Right lobe of liver (tissue), 4 donors: Measurements from ENCODE around the gene PNLDC1.

Experiments used
- POLR2A ChIP-seq: fragments of 450-650 bp; IDR thresholded peaks from one replicate; pipeline ENCODE4 v1.6.1; 2017; ENCODE audit warnings: antibody characterized with exemption, mild to moderate bottlenecking
- TF ChIP-seq, protein P1 (sequence below), 4 donors: fragments of 200-600 bp in 3 of 4; fragments of 450-650 bp in 1 of 4; IDR thresholded peaks; one replicate each; pipeline versions ENCODE4 v1.5.1 to v1.8.0; 2016 to 2022; ENCODE audit warnings: antibody characterized with exemption in 4 of 4, mild to moderate bottlenecking in 2 of 4
- donor health status: DM: no; HTN: no; CAD: no.
- donor health status: DM: no; HTN: no; CAD: no.
- donor health status: DM: no; HTN: yes; CAD: no.

DNA sequence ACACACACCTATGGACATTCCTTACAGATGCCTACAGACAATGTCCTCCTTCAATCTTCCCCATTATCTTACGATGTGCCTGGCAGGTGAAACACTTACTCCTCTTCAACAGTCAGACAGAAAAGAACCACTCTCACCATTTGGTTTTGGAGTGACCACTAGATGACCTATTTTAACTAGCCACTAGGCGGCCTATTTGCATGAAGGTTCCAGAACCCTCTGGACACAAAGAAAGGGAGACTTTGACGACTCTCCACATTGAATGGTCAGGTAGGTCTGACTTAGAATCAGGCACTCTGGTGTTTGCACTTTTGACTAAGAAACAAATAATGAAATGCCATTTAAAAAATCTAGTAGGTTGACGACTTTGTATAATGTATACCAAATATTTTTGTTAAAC, 42.0 kb downstream of the PNLDC1 start:
- TF ChIP-seq, protein P1, sequence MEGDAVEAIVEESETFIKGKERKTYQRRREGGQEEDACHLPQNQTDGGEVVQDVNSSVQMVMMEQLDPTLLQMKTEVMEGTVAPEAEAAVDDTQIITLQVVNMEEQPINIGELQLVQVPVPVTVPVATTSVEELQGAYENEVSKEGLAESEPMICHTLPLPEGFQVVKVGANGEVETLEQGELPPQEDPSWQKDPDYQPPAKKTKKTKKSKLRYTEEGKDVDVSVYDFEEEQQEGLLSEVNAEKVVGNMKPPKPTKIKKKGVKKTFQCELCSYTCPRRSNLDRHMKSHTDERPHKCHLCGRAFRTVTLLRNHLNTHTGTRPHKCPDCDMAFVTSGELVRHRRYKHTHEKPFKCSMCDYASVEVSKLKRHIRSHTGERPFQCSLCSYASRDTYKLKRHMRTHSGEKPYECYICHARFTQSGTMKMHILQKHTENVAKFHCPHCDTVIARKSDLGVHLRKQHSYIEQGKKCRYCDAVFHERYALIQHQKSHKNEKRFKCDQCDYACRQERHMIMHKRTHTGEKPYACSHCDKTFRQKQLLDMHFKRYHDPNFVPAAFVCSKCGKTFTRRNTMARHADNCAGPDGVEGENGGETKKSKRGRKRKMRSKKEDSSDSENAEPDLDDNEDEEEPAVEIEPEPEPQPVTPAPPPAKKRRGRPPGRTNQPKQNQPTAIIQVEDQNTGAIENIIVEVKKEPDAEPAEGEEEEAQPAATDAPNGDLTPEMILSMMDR (IDR thresholded peaks at IDR 0.05): peak; percentile 4 to 31 (median 16)
- no peak for TF ChIP-seq POLR2A
